Activated CD4-positive, alpha-beta T cell treated with anti-CD3 and anti-CD28 coated beads, Interleukin-2, amount 50 U/mL, for 16 hours (primary cell): ENCODE results near the gene CDH2.

Experiments used
- DNase-seq: peaks from one replicate; pipeline ENCODE4 v3.0.0-alpha.2; 2020

CDH2 gene

DNA sequence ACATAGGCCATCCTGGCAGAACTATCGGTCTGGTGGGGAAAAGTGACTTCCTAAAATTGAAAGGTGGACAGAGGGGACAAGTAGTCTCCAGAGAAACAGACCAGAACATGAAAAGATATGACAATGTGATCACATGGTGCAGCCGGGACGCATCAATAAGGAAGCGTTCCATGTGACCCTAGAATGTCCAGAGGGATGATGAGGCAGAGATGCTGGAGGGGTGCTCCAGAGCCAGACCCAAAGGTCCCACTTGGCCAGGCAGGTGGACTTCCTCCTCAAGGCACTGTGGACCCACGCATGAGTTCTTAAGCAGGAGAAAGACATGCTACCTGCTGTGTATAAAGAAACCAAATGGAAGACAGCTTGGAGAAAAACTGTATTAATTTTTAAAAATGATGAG, 50.2 kb downstream of the CDH2 start:
- DNase-seq: no peak

DNA sequence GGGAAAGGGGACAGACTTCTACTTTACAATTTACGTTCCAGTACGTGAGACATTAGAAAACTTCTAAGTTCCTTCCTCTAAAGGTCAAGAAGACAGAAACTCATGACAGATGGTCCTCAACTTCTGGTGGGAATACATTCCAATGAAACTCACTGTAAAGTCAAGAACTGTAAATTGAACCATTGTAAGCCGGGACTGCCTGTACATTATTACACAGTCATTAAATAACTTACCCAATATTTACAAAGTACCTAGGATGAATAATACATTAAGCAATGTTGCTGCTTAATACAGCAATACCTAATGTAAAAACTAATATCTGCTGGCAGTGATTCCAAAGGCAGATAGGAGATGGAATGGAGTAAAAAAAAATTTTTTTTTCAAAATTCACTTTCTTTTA, 51.9 kb downstream of the CDH2 start:
- no peak for DNase-seq

DNA sequence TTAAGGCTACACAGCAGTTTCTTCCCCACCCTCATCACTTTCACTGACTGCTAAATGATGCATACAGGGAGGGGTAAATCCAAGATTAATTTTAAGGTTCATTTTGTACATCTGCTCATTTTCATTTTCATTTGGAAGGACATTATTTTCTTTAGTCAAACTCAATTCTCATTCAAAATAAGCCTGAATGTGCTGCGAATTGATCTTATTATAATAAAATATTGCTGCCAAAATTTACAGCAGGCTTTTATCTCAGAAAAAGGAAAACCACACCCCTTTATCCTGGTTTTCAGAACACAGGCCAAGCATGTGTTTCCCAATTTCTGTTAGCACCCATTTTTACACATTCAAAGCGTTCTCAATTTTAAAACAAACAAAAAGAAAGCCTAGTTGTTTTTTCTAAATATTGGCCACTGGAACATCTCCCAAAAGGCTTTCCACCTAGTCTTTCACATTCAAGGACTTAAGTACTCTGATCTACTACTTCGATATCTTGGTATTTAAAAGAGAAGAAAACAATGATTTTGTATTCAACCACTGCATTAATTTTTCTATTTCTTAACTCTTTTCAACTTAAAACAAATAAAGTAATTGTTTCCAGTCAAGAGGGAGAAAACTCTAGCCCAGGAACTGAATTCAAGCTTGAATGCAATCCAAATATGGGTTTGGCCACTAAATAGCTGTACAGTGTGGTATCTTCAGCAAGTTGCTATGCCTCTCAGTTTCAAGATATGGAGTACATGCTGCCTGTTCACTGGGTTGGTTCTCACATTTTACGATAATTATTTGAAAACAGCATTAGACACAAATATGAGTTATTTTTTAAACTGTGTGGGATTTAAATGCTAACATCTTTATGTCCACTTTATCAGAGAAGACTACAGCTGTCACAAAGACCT, 52.5 kb downstream of the CDH2 start:
- no peak for DNase-seq

DNA sequence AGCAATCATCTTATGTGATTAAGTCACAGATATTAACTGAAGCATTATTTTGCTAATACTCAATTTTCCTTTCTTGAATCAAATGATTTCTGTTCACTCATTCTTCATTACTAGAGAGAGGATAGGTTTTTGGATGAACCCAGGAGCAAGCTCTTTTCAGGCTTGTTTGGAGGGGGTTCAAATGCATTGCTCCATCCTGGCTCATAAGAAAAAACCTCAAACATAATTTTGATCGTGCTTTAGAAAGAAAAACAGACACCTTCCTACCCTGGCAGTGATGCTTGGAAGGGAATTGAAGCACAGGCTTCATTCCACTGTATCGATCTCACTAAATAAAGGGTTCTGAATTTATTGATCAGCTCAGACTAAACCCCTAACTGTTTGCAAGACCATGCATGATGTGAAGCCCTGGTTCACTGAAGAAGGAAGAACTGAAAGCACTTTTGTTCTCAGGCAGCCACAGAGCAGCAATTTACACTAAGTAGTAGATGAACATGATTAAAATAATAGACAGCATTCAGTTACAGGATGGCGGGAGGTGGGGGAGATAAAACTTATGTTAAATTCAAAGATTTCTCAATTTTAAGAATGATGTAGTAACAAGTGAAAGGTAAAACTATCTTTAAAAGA, 53.4 kb downstream of the CDH2 start:
- DNase-seq: no peak

DNA sequence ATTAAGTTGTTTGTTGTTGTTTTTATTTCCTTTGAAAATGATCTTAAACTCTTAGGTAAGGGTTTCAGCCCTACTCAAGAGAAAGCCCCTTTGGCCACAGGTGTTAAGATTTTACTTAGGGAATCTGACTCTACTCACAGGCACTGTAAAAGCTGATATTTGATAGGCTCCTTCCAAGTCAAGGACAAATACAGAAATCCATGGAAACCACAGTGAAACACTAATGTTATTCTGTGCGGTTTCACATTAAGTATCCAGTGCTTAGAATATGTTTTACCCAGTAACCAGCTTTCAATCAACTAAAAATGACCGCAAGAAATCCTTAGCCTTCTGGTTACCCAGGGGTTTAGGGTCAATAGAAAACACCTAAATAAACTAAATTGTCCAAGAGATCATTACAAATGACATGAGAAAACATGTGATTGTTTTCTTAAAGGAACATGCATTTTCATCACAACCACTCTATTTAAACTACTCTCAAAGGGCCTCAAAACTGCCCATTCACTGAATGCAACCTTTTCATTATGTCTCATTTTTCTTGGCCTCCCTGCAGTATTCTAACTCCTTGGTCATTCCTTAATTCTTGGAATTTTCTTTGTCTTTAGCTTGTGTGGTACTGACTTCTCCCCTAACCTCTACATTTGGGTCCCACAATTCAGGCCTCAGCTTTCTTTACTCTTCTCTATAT, 56.0 kb downstream of the CDH2 start:
- DNase-seq: no peak

DNA sequence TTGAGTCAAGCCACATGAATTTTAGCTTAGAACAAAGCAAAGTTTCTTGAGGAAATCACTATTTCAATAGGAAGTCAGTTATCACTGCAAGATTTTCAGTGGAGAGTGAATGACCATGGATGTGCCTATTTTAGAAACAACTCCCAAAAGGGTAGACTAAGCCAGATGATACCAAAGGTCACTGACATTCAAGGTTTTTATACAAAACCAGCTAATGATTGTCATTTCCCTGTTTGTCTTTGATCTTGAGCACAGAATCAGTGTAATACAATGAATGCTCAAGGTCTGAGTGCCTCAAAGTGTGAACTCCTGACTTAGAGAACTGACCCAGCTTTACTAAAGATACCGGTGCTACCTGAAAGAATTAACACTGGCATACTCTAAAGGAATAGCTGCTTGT, 60.5 kb downstream of the CDH2 start:
- no peak for DNase-seq

DNA sequence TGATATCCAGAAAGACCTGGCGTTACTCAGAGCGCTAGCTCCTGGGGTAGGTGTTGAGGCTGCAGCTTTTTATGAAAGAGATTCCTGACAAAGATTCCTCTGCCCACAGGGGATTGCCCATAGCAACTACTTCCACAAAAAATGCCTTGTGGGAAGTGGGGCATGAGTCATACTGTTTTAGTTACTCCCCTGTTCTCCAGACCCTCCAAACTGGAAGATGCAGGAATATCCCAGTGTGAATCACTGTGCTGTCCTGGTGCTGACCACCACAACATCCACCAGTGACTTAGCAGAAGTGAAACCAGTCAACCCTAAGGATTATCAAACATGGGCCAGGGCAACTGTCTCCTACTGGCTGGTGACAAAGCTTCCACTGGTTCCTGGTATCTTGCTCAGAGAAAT, 61.8 kb downstream of the CDH2 start:
- no peak for DNase-seq

DNA sequence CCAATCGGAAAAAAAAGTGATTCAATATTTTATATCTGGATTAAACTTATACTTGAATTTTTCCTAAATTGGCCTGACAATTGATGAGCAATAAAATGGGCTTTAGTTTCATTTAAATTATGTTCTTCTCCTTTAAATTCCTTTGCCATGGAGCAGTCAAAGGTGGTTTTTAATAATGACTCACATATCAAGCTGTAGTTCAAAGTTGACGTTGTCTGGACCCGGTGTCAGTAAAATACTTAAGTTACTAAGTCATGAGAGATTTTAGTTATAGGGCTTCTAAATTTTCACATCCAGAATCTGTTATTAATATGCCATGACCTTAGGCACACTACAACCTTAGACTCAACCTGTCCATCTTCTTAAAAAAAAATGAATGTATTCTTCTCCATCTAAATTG, 62.5 kb downstream of the CDH2 start:
- DNase-seq: no peak

DNA sequence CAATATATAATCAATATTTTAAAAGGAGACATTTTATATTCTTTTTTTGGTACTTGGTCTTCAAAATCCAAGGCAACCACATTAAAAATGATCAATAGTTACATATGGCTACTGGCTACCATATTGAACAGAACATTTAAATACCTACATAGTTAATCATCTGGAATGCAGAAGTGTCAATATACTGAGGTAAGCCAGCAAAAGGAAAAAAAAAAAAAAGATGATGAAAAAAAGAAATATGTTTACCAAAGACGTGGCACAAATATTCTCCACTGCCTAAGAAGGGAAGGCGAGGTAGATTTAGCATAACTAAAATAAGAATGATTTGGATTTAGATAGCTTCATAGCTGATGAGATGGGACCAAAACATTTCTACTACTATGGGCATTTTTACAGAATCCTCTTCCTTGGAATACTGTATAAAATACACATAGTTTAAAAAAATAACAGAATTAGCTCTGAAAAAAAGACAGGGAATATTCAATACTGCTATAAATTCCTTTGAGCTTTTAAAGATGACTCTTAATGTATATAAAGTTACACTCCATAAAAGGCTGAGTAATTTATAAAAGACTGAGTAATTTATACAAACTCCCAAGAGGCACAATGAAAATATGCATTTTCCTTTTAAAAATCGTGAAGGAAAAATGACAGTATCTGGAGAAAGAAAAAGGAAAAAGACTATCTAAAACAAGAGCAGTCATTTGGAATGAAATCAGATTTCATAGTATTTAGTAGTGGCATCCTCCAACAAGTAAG, 63.5 kb downstream of the CDH2 start:
- DNase-seq: no peak

DNA sequence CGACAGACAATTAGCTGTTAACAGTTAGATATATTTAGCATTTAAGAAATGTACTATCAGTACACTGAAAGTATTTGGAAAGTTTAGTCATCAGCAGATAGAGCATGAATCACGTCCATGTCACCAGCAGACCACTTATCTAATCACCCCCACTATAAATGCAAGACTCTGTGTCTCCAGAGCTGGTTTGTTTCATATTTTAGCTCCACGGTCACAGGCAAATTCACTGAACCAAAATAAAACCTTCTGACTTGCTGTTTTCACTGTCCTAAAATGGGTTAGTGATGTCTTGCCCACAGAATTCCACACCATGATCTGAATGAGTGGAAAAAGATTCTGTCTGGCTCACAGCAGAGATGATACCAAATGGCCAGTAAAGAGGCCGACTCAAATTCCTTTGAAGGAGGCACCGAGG, 64.9 kb downstream of the CDH2 start:
- DNase-seq: no peak

DNA sequence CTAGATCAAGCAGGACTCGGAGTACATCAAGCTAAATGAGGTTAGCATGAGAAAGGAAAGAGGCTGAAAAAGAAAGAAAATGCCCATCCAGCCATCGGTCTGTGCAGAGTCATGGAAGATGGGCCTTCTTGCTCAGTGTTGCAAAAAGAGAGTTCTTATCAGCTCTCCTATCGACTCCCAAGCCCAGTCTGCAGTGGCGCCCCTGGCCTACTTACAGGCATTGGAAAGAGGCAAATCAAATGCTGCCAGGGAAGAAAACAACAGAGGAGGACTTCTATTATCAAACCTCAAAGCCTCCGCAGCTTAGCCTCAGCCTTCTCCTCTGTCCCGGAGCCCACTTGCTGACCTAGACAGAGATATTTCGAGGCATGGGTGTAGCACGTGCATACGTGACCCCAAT, 66.0 kb downstream of the CDH2 start:
- DNase-seq: no peak

DNA sequence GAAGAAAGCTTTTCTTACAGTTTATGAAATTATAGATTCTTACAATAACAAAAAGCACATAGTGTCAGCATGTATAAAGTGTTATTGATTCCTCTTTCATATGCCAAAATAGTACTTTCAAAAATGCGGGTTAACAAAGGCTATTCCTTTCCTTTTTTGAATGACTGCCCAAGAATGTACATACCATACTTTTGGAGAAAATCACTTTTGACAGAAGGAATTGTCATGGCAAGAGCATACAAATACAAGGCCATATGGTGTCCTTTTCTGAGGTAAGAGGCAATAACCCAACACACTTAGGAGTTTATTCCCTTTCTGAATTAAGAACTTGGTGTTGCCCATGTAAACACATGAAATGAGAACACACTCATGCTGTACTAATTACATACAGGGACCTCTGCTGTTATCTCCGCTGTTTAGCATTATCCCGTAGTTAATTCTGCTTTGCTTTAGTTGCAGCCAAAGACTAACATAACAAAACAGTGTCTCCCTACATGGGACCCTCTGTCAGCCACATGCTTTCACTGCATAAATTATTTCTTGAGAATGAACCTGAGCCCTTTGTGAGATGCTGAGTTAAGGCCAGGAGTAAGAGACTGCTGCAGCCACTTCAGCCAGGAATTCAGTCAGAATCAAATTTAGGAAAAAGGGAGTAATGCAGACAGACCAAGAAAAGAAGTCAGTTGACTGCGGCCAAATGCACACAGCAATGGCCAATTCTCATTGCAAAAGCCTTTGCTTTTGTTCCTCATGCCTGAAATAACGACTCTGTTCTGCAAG, 67.0 kb downstream of the CDH2 start:
- DNase-seq: no peak

DNA sequence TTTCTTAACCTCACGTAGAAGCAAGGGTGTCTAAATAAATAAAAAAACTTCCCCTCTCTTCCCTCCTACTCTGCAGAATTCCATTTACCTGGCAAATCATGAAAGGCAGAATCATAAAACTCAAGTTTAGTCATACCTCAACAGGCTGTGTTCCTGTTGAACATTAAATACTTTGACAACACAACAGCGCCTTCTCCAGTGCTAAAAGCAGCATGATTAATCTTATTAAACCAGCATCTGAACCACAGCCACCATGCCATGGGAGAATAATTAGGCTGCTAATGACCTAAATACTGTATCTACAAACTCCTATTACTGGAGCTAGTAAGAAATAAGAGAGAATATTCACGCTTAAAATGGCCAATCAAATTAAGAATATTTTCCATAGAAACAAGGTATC, 68.1 kb downstream of the CDH2 start:
- DNase-seq: no peak

DNA sequence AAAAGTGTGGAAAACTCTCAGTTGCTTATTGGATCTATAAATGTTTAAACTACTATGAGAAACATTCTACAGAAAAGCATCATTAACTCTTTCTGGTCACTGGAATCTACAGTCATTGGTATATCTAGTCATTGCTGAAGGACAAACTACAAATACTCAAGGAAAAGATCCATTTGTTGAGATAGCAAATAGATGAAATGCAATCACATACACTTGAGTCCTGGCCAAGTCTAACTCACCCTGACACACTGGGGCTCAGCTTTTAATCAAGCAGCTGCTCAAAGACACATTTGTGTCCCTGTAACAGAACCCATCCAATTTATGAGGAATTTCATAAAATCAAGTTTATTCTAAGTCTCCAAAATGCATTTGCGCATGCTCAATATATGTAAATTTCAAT, 68.7 kb downstream of the CDH2 start:
- DNase-seq: no peak

DNA sequence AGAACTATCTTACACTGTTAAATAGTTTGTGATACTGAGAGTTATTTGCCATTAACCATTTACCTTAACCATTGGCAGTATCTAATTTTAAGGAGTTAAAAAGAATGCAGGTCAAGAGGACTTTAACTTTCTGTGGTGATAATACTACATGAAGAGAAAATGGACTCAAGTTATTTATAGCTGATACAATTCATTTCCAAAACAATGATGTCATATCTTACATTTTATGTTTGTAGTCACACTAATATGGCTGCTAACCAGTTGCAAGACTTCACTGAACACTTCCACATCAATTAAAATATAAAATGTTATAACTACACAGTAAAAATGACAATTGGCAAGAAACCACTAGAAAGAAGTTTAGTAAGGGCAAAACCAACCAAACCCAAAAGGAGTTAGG, 77.7 kb downstream of the CDH2 start:
- DNase-seq: no peak

DNA sequence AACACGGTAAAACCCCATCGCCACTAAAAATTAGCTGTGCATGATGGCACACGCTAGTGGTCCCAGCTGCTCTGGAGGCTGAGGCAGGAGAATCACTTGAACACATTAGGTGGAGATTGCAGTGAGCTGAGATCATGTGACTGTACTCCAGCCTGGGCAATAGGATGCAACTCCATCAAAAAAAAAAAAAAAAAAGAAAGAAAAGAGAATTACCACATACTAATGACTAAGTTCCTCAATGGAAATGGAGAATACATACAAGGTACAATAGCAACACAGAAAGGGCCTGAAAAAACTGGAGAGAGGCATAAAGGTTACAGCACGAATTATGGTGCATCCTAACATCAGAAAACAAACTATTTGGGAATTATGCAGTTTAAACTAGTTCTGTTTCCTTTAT, 81.3 kb downstream of the CDH2 start:
- no peak for DNase-seq

DNA sequence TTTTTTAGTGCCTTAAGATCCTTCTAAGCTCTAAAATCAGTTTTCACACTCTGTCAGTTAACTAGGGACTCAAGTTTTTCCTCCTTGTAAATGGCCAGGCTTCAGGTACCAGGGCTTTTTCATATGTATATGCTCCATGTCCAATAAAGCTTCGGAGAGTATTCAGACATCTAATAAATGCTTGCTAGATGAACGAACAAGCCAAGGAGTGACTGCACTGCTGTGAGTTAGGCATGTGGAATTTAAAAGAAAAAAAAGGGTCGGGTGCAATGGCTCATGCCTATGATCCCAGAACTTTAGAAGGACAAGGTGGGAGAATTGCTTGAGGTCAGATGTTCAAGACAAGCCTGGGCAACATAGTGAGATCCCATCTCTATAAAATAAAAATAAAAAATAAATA, 81.9 kb downstream of the CDH2 start:
- no peak for DNase-seq

DNA sequence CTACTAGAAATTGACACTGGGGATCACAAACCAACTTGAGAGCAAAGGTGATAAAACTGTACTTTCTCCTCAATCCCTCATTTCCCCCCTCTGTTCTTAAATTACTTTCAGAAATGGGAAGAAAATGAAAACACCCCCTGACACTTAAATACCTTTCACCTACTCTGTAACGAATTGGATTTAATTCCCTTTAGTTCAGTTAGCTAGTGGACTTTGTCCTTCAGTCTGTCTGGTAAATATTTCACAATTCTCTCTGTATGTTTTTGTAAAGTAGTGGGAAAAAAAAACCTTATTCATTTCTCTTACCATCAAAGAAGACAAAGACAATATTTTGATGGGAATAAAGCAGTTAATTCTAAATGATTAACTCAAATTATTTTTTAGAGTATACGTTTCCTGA, 85.7 kb downstream of the CDH2 start:
- no peak for DNase-seq

DNA sequence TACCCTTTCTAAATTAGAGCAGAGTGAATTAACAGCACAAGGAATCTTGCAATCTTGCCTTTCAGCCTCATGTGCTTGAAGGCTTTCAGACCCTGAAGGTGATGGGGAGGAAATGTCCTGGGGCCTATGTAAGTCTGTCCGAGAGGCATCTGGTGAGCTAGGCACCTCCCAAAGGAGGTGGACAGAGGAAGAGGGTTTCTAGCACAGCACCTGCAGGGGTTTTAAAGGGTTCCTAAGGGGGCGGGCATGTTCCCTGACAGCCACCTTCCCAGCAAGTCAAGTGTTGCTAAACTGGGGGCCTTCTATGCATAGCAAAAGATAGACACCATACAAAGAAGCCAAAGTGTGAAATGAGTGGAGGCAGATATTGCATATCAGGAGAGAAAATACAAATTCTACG, 88.5 kb downstream of the CDH2 start:
- DNase-seq: no peak

DNA sequence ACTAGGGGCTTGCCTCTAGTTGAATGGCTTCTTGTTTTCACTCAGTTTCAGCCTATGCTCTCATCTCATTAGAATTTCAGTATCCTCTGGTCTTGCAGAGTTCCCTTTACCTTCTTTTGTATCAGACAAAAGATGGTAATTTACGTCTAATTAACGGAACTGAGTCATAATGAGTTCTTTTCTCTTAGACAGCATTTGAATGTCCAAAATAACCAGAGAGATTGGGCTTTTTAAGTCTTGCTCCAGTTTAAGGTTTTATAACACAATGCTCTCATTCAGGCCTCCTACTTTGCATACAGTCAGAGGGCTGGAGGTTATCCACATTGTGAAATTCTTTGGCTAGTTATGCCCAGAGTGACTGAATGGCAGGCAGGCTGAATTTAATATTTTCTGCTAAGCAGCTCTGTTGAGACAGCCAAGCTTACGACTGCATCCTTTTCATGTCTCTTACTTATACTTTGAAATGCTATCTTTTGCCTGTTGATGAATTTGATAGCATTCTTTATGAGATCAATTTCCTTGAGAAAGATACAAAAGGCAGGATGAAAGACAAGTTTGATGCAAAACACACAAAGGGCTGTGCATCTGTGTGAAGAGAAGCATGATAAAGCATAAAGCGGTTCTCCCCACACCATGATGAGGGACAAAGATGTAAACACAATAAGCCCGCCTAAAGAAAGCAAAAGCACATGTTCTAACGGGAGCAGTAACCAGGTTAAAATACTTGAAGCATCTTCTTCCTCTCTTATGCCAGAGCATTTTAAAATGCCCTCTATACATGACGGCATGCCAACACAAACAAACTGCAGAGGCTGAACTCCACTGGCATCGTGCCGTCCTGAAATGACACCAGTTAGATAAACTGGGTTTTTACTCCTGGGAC, 90.0 kb downstream of the CDH2 start:
- no peak for DNase-seq

DNA sequence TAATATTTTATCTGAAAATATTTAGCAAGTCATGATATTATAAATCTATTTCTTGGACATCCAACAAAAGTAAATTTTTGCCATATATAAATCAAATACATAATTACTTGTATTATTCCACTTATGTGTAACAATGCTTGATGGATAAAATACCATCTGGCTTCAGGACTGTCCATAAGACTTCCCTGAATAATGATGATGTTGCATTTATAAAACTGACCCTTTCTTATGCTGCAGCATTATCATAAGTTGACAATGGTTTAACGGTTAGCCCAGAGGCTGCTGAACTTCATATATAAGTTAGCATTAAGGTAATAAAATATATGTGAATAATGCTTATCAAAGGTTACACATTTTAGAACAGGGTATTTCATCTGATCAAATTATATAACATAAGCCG, 95.4 kb downstream of the CDH2 start:
- DNase-seq: no peak
